NCI-H1436 treated with DMSO at 0.1 percent for 48 hours (cell line): ENCODE results near the gene POGZ.

Experiments used
- DNase-seq: peaks from one replicate; lab custom pipeline; 2025; lab: John Stamatoyannopoulos, UW

Gene POGZ

DNA sequence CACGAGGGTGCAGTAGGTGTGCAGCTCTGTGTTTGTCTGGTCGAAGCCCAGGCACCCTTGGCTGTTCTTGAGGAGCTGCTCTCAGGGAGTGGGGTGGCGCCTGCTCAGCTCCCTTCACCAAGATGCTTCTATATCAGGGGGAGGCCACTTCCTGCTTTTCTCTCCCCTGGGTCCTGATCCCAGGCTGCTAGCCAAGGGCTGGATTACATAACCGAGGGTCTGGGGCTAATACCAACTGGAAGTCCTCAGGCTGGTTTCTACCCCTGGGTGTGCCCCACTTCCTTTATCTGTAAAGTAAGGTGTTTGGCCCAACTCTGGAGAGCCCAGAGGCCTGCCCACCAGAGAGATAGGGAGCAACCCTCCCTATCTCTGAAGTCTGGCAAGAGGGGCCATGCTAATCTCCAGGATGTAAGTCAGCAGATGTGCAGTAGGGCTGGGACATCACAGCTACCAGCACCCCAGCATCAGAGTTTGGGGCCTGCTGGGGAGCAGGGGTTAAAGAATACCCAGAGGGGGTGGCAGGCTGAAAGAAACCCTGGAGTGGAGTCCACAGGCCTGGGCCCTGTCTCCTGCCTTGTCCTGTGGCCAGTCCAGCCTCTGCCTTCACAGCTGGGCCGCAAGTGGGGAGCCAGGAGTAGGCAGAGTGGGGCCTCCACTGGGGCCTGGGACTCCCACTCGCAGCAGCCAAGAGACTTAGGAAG is 88.9 kb downstream of the POGZ start:
- DNase-seq = no peak

DNA sequence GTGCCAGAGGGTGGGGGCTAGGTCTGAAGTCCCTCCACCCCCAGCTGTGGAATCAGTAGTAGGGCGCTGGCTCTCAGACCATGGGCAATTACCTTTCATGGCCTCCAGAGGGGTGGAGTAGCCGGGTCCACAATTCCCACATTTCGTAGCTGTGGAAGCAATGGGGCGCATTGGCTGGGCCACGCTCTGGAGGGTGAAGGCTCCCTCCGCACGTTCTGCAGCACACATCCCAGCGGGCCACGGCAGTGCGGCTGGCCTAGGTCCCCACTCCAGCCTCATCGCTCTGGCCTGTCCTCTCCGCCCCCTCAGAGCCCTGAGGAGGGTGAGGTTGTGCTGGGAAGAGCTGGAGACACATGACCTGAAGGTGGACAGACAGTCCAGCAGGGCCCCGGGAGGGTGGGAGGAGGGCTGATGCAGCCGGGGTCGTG is 89.7 kb downstream of the POGZ start:
- DNase-seq = no peak

DNA sequence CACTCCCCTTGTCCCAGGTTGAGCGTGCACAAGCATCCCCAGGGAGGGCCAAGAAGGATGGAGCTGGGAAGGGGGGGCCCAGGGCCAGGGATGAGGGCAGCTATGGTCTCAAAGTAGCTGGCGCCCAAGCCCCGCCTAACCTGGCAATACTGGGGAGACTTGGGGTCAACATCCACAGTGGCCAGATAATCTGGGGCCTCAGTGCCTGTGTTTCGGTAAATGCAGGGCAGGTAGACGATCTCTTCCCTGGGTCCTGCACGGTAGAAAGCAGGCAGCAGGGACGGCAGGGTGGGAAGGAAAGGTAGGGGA is 90.0 kb downstream of the POGZ start:
- DNase-seq = no peak

DNA sequence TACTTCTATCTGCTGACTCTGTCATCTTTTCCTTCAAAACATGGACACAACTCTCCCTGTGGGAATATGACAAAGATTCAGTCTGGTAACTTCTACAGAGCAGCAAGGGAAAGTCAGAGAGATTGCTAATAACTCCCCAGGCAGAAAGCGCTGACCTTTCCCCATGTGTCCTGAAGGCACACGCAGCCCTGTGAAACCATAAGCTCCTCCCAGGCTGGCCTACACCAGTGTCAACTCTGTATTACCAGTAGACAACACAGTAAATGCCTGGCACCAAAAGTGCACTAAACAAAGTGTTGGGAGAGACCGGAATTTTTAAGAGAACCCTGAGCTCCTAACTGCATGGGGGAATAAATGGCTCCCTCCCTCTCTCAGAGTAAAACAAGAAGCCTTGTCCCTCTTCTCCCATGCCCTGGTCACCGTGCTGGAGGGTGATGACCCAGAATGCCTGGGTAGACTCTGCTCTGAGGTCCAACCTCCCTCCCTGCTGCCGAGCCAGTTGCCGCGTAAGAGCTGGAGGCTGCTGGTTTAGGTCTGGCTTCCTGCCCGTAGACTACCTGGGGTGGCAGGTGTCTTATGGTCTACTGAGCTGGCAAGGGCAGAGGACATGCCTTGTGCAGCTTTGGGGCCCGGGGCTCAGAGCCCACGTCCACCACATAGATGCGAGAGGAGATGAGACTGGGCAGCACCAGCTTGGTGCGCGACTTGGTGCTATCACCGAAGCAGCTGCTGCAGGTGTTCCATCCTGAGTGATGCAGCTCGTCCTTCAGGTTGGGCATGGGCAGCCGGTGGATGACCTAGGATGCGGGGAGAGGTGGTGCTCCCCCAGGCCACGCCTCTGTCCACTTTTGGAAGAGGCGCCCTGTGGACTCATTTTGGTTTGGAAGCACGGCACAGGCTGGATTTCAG is 90.6 kb downstream of the POGZ start:
- DNase-seq = no peak

DNA sequence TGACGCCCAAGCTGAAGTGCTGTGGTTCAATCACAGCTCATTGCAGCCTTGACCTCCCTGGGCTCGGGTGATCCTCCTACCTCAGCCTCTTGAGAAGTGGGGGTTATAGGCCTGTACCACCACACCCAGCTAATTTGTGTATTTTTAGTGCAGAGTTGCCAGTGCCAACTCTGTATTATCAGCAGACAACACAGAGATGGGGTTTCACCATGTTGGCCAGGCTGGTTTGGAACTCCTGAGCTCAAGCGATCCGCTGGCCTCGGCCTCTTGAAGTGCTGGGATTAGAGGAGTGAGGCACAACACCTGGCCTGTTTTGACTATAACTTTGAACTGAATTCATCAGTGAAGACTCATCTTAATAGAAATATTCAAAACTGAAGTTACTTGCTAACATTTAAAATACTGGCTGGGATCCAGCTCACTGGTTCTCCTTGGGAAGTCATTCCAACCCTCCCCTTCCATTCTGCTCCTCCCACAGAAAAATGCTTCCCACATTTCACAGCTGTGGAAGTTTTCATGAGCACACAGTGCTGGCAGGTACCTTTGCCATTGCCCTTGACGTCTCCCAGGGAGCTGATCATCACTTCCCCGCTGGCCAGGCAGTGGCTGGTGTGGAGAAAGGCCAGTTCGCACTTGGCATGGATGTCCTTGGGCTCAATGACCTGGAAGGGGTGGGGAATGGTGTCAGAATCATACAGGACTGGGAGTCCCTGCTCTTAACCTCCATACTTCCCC is 91.5 kb downstream of the POGZ start:
- no peak for DNase-seq

DNA sequence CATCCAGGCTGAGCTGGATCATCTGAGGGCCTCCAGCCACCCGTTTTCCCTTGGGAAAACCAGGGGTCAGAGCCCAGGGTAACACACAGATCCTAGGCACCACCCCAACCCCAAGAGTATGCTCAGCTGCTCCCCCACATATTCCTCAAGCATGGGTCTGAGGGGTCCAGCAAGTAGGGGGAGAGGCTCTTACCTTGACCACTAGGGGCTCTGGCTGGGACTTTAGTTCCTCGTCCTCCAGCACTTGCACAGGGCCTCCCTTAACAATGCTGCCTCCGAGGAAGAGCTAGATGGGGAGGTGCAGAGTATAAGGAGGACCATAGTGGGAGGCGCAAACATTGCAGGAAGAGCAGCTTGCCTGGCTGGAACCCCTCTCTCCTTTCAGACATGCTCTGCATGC is 94.3 kb downstream of the POGZ start:
- no peak for DNase-seq

DNA sequence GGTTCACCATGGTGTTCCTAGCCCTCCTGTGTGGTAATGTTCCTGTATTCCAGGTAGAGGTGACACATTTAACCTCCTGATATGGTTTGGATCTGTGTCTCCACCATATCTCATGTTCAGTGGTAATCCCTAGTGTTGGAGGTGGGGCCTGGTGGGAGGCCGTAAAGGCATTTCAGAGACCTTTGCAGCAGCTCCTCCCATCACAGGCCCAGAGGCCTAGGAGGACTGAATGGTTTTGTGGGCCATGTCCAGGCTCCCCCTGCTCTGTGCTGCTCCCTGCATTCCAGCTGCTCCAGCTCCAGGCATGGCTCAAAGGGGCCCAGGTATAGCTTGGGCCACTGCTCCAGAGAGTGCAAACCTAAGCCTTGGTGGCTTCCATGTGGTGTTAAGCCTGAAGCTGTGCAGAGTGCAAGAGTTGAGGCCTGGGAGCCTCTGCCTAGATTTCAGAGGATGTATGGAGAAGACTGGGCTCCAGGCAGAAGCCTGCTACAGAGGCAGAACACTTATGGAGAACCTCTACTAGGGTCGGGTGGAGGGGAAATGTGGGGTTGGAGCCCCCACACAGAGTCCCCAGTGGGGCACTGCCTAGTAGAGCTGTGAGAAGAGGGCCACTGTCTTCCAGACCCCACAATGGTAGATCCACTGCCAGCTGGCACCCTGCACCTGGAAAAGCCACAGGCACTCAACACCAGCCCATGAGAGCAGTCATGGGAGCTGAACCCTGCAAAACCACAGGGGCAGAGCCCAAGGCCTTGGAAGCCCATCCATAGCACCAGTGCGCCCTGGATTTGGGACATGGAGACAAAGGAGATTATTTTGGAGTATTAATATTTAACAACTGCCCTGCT is 96.8 kb downstream of the POGZ start:
- DNase-seq = no peak

DNA sequence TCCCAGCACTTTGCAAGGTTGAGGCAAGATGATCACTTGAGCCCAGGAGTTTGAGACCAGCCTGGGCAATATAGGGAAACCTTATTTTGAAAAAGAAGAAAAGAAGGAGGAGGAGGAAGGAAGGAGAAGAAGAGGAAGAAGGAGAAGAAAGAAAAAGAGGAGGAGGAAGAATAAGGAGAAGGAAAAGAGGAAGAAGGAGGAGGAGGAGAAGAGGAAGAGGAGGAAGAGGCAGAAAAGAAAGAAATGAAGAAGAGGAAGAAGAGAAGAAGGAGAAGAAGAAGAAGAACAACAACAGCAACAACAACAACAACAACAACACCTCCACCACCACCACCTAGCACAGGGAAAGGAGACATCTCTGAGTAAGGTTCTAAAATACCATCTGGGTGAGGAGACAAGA is 97.4 kb downstream of the POGZ start:
- no peak for DNase-seq

DNA sequence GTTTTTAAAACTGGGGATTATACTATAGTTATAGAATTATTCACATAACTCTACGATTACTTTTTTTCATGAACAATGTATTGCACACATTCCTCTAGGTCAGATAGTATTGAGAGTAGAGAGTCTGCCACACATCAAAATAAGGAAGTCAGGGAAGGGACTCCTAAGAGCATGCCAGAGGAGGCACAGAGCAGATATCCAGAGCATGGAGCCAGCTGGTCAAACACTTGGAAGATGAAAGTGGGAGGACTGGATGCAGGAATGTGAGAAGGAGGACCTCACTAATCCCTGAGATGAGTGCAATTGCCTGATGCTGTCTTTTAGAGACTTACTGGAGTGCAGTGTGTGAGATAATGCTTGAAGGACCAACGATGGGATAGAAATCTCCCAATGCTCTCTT is 102.6 kb downstream of the POGZ start:
- DNase-seq = no peak
